HG02588 (cell line): ENCODE measurements around the gene TBXA2R.
"Not testable (repeated sequence)": the region's sequence is repeated elsewhere in the genome, so short reads cannot be mapped to it uniquely, and the experiment has no call there.

Experiments used
- ATAC-seq: cut with Tn5 transposase; IDR thresholded peaks from one replicate; pipeline ENCODE4 v1.9.1; 2021; ENCODE audit warnings: mild to moderate bottlenecking, moderate library complexity; ENCODE audit not compliant: unreplicated experiment

Gene TBXA2R

DNA sequence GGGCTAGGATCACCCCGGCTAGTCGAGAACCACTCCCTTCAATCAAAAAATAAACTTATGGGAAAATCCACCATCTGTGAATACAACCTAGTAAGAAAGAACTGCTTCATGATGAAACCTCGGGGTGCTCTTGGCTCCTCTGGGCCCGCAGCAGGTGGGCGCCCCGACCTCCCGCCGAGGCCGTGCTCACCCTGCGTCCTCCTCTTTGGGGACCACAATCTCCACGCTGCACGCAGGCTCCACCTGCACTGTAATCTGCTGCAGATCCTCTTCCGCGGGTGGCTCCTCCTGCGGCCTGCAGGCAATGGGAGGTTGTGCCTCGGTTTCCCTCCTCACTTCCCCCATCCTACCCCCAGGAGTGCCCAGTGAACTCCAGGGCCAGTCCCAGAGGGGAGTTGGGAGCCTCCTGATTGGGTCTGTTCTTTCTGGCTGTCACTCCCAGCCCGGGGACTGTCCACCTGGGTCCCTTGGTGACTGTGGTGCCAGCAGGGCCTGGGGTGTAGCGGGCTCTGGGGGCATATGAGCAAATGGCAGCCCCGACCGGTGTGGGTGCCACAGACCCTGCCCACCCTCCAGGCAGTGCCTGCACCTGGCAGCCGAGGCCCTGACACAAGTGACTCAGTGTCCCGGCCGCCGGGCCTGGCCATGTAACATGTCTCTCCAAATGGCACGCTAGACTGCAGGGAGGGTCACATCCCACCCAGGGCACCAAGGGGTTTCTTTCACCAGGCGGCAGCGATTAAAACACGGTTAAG, 35.0 kb upstream of the TBXA2R start:
- ATAC-seq, result no peak

GRCh38 chr19:3639479-3639878, 32.8 kb upstream of the TBXA2R start:
- ATAC-seq, result no peak

- ATAC-seq, result no peak
These were observed 31.8 kb upstream of the TBXA2R start for GRCh38 chr19:3638208-3639193.

- no peak for ATAC-seq
These were observed 30.9 kb upstream of the TBXA2R start for GRCh38 chr19:3637621-3638020.

DNA sequence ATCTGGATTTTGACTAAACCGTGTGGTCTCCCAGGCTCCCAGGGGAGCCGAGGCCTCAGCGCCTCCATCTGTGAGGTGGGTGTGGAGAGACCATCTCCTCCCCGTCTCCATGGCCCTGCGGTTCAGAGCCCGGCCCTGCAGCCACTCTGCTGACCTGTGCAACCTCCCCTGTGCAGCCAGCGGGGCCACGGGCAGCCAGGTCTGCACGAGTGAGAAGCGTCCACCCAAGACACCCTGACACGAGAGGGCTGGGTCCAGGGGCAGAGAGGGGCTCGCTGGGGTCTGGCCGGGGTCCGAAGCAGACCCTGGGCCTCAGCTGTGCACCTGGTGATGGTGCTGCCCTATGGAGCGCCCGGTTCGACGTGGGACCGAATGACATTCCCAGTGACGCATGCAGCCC, 30.3 kb upstream of the TBXA2R start:
- ATAC-seq, result no peak

DNA sequence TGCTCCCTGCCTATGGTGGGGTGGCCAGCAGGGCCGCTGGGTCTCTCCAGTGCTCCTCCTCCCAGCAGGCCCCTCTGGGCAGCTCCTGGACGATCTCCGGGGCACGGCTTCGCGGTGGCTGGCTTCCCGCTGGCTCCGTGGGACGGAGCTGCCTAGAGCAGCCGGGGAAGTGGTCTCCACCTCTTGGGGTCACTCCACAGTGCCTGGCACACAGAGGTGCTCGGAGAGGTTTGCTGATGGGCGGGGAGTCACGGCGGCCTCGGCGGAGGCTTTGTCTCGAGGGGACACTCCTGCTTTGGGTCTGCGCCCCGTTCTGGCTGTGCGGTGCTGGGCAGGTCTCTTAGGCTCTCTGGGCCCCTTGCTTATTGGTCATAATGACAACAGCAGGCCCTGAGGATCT, 29.8 kb upstream of the TBXA2R start:
- ATAC-seq, result no peak

DNA sequence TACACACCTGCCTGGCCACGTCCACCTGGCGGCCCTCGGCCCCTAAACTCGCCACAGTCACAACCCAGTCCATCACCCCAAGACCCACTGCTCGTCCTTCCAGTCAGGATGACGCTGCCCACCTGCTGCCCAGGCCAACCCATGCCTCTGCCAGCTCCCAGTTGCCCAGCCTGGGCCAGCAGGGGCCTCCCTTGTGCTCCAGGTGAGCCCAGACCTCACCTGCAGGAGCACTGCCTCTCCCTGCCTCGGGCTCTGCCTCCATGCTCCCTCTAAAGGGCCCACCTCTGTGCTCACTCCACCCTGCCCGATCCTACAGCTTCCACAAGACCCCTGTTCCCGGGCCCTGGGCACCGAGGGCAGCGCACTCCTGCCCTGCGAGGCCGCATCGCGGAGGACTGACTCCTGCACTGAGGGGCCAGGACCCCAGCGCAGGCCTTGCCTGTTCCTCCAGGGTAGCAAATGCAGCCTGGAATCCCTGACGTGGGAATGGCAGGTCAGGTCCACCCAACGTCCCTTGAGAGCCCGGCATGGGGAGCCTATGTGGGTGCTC, 27.9 kb upstream of the TBXA2R start:
- no peak for ATAC-seq

GRCh38 chr19:3633559-3633988, 26.9 kb upstream of the TBXA2R start:
- no peak for ATAC-seq

DNA sequence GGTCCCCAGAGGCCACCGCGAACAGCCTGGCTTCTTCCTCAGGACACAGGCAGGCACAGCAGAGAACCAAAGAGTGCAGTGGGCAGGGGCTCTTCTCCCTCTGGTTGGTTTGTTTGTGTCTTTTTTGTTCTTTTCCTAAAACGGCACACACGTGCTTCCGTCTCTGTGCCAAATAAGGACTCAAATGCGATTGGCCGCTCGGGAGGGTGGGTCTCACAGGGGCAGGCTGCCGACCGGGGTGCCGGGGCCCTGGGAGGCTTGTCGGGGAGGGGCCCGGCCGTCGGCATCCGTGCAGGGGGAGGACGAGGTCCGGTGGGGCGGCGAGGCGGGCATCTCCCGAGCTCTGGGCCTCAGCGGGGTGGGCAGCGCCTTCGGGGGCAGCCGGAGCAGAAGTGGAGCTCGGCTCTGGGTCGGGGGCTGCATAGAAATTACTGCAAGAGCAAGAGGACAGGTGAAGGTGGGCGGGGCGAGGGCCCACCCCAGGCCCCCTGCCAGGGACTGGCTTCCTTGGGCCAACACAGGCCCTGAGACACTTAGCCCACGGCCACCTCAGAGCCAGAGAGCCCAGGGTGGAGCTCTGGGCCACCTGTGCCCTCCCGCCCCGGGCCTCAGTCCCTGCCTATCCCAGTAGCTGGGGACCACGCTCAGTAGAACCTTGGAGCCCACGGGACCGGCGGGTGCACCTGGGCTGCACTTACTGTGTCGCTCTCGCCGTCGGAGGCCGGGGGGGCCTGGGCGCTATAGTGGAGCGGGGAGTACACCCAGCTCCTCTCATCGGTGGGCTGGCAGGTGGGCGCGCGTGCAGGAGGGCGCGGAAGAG, 26.3 kb upstream of the TBXA2R start:
- ATAC-seq, result no peak

- ATAC-seq, result no peak
These were observed 25.4 kb upstream of the TBXA2R start for GRCh38 chr19:3632098-3632497.

GRCh38 chr19:3631053-3631861, 24.6 kb upstream of the TBXA2R start:
- ATAC-seq, result no peak

GRCh38 chr19:3628766-3629165, 22.1 kb upstream of the TBXA2R start:
- ATAC-seq, result not testable (repeated sequence)

GRCh38 chr19:3627351-3627723, 20.7 kb upstream of the TBXA2R start:
- ATAC-seq, result no peak

DNA sequence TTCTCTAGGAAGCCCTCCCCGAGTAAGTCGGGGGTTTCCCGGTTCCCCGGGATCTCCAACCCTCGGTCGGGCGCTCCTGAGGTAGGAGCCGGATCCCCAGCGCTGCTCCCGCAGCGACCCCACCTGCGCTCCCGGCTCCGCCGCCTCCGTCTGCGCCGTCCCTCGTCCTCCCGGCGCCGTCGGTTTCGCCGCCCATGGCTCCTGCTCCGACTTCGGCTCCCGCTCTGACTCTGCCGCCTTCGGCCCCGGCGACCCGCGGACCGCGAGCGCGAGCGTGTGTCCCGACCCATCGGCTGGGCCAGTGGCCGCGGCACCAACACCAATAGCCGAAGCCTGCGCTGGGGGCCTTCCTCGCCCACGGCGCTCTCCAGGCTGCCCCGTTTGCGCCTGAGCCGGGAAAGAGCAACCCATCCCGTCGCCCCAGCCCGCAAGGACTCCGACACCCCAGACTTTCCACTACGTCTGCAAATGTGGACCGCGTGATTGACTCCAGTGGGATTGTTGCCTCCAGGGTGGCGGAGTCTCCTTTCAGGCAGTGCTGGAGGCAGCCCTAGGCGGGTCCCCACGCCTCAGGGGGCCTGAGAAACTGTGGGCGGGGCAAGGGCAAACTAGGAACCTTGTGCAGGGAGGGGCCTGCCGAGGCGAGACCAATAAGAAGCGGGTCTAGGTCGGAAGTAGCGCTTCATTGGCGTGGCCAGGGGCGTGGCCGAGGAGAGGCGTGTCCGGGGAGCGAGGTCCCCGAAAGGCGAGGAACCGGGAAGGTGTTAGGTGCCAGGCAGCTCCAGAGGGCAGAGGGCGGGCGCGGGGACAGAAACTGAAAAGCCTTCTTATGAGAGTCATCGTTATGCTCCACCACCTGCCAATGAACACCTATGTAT, 20.0 kb upstream of the TBXA2R start, which contains the start of gene CACTIN:
CACTIN (minus strand) TSS at position 318 of the 878 bp plus-strand sequence; CDS start at position 290, 28 bp downstream.
- ATAC-seq, result peak; percentile 87

GRCh38 chr19:3625996-3626472, 19.4 kb upstream of the TBXA2R start:
- peak; percentile 1 for ATAC-seq

DNA sequence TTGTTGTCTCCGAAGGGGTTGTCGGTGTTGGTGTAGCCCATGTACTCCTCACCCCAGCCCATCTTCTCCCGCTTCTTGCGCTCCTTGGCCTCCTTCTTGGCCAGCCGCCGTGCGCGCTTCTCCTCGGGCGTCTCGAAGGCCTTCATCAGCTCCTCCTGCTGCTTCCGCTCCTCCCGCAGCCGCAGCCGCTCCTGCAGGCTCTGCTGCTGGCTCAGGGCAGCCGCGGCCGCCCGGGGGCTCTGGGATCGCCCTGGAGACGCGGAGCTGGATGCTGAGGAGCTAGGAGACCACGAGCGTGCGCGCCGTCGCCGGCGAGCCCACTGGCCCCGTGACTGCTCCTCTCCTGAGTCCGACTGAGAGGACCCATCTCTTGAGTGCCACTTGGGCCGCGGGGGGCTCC, 17.0 kb upstream of the TBXA2R start:
- ATAC-seq, result no peak

DNA sequence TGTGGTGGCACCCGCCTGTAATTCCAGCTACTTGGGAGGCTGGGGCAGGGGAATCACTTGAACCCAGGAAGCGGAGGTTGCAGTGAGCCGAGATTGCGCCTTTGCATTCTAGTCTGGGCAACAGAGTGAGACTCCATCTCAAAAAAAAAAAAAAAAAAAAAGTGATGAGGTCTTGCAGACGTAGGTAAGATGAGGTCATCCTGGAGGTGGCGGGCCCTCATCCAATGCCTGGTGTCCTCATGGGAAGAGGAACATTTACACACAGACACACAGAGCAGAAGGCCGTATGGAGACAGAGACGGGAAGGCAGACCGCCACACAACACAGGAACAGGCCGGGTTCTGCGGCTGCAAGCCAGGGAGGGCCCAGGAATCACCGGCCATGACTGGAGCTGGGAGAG, 15.5 kb upstream of the TBXA2R start:
- ATAC-seq, result no peak

DNA sequence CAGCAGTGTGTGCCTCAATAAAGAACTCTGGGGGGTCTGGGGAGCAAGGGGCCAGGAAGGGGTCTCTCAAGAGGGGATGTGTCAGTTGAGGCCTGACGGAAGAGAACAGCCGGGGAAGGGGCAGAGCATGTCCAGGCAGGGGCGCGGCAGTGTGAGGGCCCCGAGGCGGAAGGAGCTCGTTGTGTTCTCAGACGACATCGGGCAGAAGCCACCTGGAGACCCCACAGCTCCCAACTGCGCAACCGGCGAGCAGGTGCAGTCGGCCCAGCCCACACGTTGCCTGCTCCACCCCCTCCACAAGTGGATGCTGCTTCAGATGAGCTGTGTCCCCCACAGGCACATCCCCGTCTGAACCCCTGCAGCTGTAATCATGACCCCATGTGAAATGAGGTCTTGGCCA, 15.0 kb upstream of the TBXA2R start:
- ATAC-seq, result no peak
